Measurements from ENCODE around the gene ZNF805.

GRCh38 chr19:57288373-57288772 lies 47.9 kb downstream of the ZNF805 start:
- TF ChIP-seq CTCF (IDR thresholded peaks at IDR 0.05) (no peak), POLR2A (IDR thresholded peaks at IDR 0.05) (no peak), EP300 (IDR thresholded peaks at IDR 0.05) (no peak)

Data from ovary (tissue), 3 donors.